ENCODE results near the gene TMEM198. TPM values are rescaled to one million over a fixed set of nuclear protein-coding genes. Genes with fewer than 3 reads are reported as not detected.

TMEM198 gene
- total RNA-seq, 2 experiments from 2014 or later, result 2.5 to 6.6 TPM

DNA sequence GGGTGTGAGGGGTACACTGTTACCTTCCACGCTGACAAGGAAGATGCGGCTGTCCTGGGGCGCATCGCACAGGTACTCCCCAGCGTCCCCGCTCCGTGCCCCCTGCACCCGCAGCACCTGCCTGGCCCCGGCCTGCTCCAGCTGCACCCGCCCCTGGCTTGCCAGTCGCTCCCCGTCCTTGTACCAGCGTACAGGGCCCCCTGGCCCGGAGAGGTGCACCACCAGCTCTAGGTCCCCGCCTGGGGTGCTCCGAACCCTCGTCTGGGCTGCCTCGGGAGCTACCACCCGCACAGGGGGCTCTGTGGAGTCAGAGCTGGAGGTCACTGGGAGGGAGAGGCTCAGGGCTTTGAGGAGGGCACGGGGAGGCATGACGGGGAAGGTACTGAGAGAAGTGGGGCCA, 13.5 kb downstream of the TMEM198 start:
- POLR2A ChIA-PET, result no interaction called here
- H3K4me1 ChIP-seq (ENCODE audit: insufficient read depth, low read length, poor library complexity, severe bottlenecking), result no peaks in the 10 kb centered on the region
- intact Hi-C loops (cut with micrococcal nuclease; ENCODE audit: unreplicated experiment), result no loop called here
- H3K27ac ChIP-seq (ENCODE audit: low read depth, low read length, poor library complexity, severe bottlenecking), result no peak overlapping the region
- no peaks in the 10 kb centered on the region for H3K36me3 ChIP-seq (ENCODE audit: insufficient read depth, low read length)
- H3K9me3 ChIP-seq (ENCODE audit: low read length), result no peaks in the 10 kb centered on the region
- H3K4me2 ChIP-seq (ENCODE audit: low read length), result no peak overlapping the region
- no peaks in the 10 kb centered on the region for H3K9me2 ChIP-seq (ENCODE audit: insufficient read depth, low read length)
- no peaks in the 10 kb centered on the region for H3K79me2 ChIP-seq (ENCODE audit: insufficient read depth, low read depth, low read length)
- no peak overlapping the region for H2AFZ ChIP-seq (ENCODE audit: low read length)
- CTCF ChIA-PET (ENCODE audit: unreplicated experiment), result no interaction called here
- H3K4me3 ChIP-seq (ENCODE audit: low read depth, low read length, poor library complexity, severe bottlenecking), result no peak overlapping the region
- H4K20me1 ChIP-seq (ENCODE audit: insufficient read depth, low read length), result no peaks in the 10 kb centered on the region
- DNase-seq (ENCODE audit: low spot score), result no peak
- no TSS peak for BruUV-seq (replicated peaks)
- no peak for TF ChIP-seq EZH2phosphoT487 (IDR thresholded peaks at IDR 0.05; ENCODE audit: borderline replicate concordance, low read depth, low read length)
- TF ChIP-seq, protein P1, sequence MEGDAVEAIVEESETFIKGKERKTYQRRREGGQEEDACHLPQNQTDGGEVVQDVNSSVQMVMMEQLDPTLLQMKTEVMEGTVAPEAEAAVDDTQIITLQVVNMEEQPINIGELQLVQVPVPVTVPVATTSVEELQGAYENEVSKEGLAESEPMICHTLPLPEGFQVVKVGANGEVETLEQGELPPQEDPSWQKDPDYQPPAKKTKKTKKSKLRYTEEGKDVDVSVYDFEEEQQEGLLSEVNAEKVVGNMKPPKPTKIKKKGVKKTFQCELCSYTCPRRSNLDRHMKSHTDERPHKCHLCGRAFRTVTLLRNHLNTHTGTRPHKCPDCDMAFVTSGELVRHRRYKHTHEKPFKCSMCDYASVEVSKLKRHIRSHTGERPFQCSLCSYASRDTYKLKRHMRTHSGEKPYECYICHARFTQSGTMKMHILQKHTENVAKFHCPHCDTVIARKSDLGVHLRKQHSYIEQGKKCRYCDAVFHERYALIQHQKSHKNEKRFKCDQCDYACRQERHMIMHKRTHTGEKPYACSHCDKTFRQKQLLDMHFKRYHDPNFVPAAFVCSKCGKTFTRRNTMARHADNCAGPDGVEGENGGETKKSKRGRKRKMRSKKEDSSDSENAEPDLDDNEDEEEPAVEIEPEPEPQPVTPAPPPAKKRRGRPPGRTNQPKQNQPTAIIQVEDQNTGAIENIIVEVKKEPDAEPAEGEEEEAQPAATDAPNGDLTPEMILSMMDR (conservative IDR thresholded peaks at IDR 0.05; ENCODE audit: low read length), result no peak

DNA sequence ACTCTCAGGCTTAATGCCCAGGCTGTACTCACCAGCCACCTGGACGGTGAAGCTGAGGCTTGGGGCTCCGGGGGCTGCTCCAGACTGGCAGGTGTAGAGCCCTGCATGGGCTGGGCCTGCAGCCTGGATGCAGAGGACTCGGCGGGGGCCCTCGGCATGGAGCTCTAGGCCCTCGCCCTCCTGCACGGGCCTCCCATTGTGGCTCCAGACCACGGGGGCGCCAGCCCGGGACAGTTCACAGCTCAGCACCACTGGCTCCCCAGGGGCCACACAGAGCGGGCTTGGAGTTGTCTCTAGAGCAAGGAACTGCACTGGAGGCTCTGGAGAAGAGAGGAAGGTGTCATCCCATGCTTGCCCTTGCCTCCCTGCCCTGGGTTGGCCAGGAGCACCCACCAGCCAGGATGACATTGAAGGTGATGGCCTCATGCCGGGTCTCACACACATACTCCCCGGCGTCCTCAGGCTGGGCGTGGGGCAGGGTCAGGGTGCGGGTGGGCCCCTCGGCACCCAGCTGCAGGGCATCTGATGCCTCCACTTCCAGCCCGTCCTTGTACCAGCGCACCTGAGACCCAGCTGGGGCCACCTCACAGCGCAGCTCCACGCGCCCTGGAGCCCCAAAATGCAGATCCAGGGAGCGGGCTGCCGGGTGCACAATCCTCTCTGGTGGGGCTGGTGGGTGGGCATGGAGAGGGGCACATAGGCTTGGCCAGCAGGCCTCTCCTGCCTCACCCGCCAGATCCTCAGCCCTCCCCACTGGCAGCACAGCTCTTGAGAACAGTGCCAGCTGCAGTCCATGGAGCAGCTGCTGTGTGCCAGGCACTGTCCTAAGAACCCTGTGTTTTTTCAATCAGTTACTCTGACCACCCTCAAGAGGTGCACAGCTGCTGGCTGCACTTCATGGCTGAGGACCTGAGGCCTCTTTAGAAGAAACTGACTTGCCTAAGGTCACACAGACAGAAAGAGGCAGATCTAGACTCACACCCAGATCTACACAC, 14.3 kb downstream of the TMEM198 start:
- no peak overlapping the region for H3K27ac ChIP-seq (ENCODE audit: low read depth, low read length, poor library complexity, severe bottlenecking)
- no peaks in the 10 kb centered on the region for H4K20me1 ChIP-seq (ENCODE audit: insufficient read depth, low read length)
- intact Hi-C loops (cut with micrococcal nuclease; ENCODE audit: unreplicated experiment), result no loop called here
- H3K4me1 ChIP-seq (ENCODE audit: insufficient read depth, low read length, poor library complexity, severe bottlenecking), result no peaks in the 10 kb centered on the region
- TF ChIP-seq, protein P1 (conservative IDR thresholded peaks at IDR 0.05; ENCODE audit: low read length), result no peak
- H3K9me2 ChIP-seq (ENCODE audit: insufficient read depth, low read length), result no peaks in the 10 kb centered on the region
- H3K4me2 ChIP-seq (ENCODE audit: low read length), result no peak overlapping the region
- H3K9me3 ChIP-seq (ENCODE audit: low read length), result no peaks in the 10 kb centered on the region
- no peak overlapping the region for H3K4me3 ChIP-seq (ENCODE audit: low read depth, low read length, poor library complexity, severe bottlenecking)
- BruUV-seq (replicated peaks), result no TSS peak
- H3K36me3 ChIP-seq (ENCODE audit: insufficient read depth, low read length), result no peaks in the 10 kb centered on the region
- no peak overlapping the region for H2AFZ ChIP-seq (ENCODE audit: low read length)
- ChIA-PET POLR2A (no interaction called here), CTCF (ENCODE audit: unreplicated experiment) (interaction anchor here (0.6 kb wide), 1 partner anchor 97 kb away, joined by 3 read pairs; no protein-coding TSS in a partner anchor)
- H3K79me2 ChIP-seq (ENCODE audit: insufficient read depth, low read depth, low read length), result no peaks in the 10 kb centered on the region
- no peak for DNase-seq (ENCODE audit: low spot score)
